Epithelial cell of proximal tubule (primary cell): ENCODE data around the gene MTX1. TPM values are rescaled to one million over a fixed set of nuclear protein-coding genes. Genes with fewer than 3 reads are reported as not detected.
"Not testable (repeated sequence)": the region's sequence is repeated elsewhere in the genome, so short reads cannot be mapped to it uniquely, and the experiment has no call there.

Source experiments
- DNase-seq: peaks from one replicate; pipeline ENCODE4 v3.0.0-alpha.2; 2011; ENCODE audit warnings: low read depth
- H3K4me3 ChIP-seq: 2 replicates; pipeline ENCODE4 v1.5.1; 2011; ENCODE audit warnings: low read depth, mild to moderate bottlenecking, low read length
- total RNA-seq: library from RNA; depleted of rRNA; stranded (reverse); fragments of >200 nt; gene quantifications from 2 replicates; pipeline ENCODE4 v1.2.3, GENCODE V29; 2015
- TF ChIP-seq, protein P1 (sequence below): conservative IDR thresholded peaks from 2 replicates; pipeline ENCODE4 v1.5.1; 2012; ENCODE audit warnings: low read depth, mild to moderate bottlenecking, low read length

Gene MTX1
- total RNA-seq, 1 donor from 2014 or later, result 75.2 TPM

DNA sequence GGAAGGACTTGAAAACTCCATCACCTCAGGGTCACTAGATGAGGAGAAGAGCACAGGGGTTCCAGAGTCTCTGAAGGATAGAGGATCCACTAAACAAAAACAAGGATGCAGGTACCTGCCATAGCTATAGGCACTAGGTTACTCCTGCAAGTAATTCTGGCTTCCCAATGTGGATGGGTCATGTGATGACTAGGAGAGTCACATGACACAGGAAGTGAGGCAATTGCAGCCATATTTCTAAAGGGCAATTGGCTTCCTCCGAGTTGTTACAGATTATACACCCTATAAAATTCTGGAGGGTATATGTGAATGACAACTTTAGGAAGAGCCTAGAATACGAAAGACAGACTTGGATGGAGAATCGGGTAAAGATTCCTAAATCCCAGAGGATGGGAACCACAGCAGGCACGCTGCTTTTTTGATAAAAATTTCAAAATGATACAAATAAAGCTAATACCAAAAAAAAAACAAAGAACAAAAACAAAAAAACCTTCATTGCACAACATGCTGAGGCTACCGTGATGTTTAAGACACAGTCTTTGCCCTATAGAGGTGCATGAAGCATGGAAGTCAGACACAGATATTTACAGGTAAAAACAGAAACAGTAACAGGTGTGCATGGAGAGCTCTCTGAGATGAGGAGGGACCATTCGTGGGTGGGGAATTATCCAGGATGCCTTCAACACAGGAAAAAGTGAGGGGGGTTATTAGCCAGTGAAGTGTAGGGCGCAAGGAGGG, 10.5 kb downstream of the MTX1 start:
- TF ChIP-seq, protein P1, sequence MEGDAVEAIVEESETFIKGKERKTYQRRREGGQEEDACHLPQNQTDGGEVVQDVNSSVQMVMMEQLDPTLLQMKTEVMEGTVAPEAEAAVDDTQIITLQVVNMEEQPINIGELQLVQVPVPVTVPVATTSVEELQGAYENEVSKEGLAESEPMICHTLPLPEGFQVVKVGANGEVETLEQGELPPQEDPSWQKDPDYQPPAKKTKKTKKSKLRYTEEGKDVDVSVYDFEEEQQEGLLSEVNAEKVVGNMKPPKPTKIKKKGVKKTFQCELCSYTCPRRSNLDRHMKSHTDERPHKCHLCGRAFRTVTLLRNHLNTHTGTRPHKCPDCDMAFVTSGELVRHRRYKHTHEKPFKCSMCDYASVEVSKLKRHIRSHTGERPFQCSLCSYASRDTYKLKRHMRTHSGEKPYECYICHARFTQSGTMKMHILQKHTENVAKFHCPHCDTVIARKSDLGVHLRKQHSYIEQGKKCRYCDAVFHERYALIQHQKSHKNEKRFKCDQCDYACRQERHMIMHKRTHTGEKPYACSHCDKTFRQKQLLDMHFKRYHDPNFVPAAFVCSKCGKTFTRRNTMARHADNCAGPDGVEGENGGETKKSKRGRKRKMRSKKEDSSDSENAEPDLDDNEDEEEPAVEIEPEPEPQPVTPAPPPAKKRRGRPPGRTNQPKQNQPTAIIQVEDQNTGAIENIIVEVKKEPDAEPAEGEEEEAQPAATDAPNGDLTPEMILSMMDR, result no peak
- peak overlapping the region; percentile 37 for H3K4me3 ChIP-seq
- DNase-seq, result no peak

DNA sequence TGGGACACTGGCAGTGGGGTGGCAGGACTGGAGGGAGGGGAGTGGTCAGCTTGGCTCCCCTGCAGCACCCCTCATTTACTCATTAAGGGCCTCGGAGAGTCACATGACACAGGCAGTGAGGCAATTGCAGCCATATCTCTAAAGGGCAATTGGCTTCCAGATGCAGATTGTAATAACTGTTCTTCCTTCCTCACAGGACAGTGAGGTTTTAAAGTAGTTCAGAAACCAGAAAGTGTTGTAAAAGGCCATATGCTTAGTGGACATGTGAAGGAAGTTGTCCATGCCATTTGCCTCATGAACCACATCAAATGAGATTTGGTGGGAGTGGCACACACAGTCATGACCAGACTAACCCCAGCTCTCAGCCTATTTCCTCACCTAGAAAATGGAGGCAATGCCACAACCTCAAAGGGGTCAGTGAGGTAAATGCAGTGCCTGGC, 11.1 kb downstream of the MTX1 start:
- TF ChIP-seq, protein P1, result no peak
- DNase-seq, result no peak
- no peak overlapping the region for H3K4me3 ChIP-seq

DNA sequence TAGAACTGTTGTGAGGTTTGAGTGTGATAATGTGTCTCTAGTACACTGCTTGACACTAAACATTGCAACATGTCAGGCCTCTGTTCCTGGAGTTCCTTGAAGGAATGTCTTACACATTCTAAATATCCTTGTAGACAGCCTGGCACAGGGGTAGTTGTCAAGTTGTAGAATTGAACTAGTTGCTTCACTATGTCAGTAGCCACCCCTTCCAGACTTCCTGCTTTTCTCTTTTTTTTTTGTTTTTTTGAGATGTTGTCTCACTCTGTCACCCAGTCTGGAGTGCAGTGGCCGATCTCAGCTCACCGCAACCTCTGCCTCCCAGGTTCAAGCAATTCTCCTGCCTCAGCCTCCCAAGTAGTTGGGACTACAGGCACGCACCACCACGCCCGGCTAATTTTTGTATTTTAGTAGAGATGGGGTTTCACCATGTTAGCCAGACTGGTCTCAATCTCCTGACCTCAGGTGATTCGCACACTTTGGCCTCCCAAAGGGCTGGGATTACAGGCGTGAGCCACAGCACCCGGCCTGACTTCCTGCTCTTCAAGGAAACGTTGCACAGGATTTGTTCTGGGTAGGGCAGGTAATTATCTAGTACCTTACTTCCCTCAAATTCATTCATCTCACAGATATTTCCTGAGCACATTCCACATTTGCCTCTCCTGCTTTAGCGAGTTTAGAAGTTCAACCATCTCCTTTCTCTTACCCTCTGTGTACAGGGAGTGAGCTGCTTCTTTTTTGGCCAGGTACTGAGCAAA, 11.9 kb downstream of the MTX1 start:
- DNase-seq, result not testable (repeated sequence)

DNA sequence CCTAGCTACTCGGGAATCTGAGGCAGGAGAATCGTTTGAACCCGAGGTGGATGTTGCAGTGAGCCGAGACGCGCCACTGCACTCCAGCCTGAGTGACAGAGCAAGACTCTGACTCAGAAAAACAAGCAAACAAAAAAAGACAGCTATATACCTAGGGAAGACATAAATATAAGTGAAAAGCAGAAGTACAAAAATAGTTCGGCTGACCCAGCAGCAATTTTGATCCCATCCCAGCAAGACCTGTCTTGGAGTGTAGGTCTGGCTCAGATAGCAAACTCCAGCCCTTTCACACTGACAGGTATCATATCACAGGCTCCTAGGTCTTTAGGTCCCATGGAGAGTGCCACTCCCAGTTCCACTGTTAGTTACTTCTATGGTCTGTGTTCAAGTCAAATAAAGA, 14.6 kb downstream of the MTX1 start:
- TF ChIP-seq, protein P1, result no peak
- H3K4me3 ChIP-seq, result no peak overlapping the region
- DNase-seq, result no peak

More for the DNA sequence above, 11.9 kb downstream of the MTX1 start:
- H3K4me3 ChIP-seq, result not testable (repeated sequence)

DNA sequence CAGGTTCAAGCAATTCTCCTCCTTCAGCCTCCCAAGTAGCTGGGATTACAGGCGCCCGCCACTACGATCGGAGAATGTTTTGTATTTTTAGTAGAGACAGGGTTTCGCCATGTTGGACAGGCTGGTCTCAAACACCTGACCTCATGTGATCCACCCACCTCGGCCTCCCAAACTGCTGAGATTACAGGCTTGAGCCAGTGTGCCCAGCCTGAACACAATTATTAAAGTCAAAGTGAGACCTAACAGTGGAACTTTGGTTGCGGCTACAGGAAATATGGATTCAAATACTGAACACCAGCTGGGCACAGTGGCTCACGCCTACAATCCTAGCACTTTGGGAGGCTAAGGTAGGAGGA, 16.9 kb downstream of the MTX1 start:
- H3K4me3 ChIP-seq, DNase-seq: not testable (repeated sequence)

DNA sequence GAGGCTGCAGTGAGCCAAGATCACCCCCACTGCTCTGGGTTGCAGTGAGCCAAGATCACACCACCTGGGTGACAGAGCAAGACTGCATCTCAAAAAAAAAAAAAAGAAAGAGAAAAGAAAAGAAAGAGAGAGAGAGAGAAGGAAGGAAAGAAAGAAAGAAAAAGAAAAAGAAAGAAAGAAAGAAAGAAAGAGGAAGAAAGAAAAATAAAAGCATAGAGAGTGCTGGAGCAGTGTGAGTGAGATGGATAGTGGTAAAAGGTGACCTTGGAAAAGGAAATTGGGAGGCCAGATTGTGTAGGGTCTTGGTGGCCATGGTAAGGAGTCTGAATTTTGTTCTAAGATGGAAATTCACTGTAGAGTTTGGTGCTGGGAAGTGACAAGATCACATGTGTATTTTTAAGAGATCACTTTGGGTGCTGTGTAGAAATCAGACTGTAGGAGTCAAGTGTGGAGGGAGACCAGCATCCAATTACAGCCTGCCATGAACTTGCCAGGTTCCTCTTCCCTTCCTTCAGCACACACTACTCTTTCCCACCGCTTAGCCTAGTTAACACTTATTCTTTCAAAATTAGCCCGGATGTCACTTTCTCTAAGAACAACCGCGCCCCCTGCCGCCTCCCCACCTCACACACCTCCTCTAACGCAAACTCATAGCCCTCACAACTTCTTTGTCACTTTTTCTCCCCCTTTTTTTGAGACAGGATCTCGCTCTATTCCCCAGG, 17.9 kb downstream of the MTX1 start:
- TF ChIP-seq, protein P1, result peak; percentile 76
- H3K4me3 ChIP-seq, result peak overlapping the region; percentile 83
- DNase-seq, result no peak

DNA sequence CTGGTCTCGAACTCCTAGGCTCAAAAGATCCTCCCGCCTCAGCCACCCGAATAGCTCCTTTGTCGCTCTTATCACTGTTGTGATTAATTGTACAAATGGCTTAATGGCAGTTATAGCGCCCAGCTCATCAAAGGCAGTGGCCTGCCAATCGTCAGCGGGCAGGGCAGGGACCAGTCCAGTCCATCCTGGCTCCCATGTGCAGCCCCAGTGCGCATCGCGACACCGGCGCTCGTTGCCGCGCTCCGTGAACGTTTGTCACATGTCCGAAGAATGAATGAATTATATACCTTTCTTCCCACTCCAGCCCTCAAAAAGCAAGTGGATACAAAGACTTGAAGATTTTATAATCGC, 18.4 kb downstream of the MTX1 start:
- DNase-seq, result no peak
- TF ChIP-seq, protein P1, result no peak
- H3K4me3 ChIP-seq, result peak overlapping the region; percentile 83
